PFSK-1 (cell line): Measurements from ENCODE around the gene BACE2.

Source experiments
- POLR2AphosphoS5 ChIP-seq: IDR thresholded peaks from 2 replicates; pipeline ENCODE4 v1.6.1; 2012; ENCODE audit warnings: low read depth, mild to moderate bottlenecking, control low read depth, low read length, moderate library complexity
- REST ChIP-seq, 2 experiments: IDR thresholded peaks; 2 replicates each; pipeline versions ENCODE4 v1.6.1 to v1.8.0; 2011 to 2012; ENCODE audit warnings: low read depth in 2 of 2, low read length in 2 of 2, control low read depth in 1 of 2, inconsistent platforms in 1 of 2, mild to moderate bottlenecking in 1 of 2, moderate library complexity in 1 of 2; ENCODE audit not compliant: insufficient read depth in 1 of 2
- SIN3A ChIP-seq: IDR thresholded peaks from 2 replicates; pipeline ENCODE4 v1.6.1; 2012; ENCODE audit warnings: mild to moderate bottlenecking, low read length, moderate library complexity, borderline replicate concordance; ENCODE audit not compliant: insufficient read depth
- TAF1 ChIP-seq: IDR thresholded peaks from 2 replicates; pipeline ENCODE4 v1.6.1; 2012; ENCODE audit warnings: low read length, control low read depth, borderline replicate concordance; ENCODE audit not compliant: insufficient read depth

- no peak for TF ChIP-seq REST (IDR thresholded peaks at IDR 0.05; ENCODE audit: insufficient read depth in 1 of 2, low read depth in 2 of 2, low read length in 2 of 2)
- TF ChIP-seq TAF1 = no peak
- no peak for TF ChIP-seq POLR2AphosphoS5
- no peak for TF ChIP-seq SIN3A
Observed at GRCh38 chr21:41219498-41220207, 51.7 kb downstream of the BACE2 start.
